Panc1 (cell line): ENCODE measurements around the gene PTDSS2.

Experiments used
- CTCF ChIP-seq: fragments of 450-650 bp; IDR thresholded peaks from 2 replicates; pipeline ENCODE4 v1.5.1; 2017; ENCODE audit warnings: mild to moderate bottlenecking
- POLR2AphosphoS5 ChIP-seq: IDR thresholded peaks from 2 replicates; pipeline ENCODE4 v1.6.1; 2012; ENCODE audit warnings: mild to moderate bottlenecking, low read depth, low read length, moderate library complexity

GRCh38 chr11:450809-451451, 851 bp downstream of the PTDSS2 start:
- TF ChIP-seq POLR2AphosphoS5, result no peak
- TF ChIP-seq CTCF, result no peak; the same call in 1 of the 2 replicates
